Upper lobe of left lung (tissue), 4 donors: ENCODE measurements around the gene TRIM14.

Source experiments
- CTCF ChIP-seq, 6 experiments: fragments of 450-650 bp in 4 of 6; fragments of 200-600 bp in 2 of 6; sonication (generic) in 2 of 6; IDR thresholded peaks; one replicate each; pipeline ENCODE4 v1.5.1; 2016 to 2019; ENCODE audit warnings: antibody characterized with exemption in 6 of 6
- POLR2A ChIP-seq, 4 donors: fragments of 450-650 bp; IDR thresholded peaks; one replicate each; pipeline ENCODE4 v1.5.1; 2016 to 2017; ENCODE audit warnings: antibody characterized with exemption in 4 of 4, mild to moderate bottlenecking in 2 of 4

GRCh38 chr9:98045234-98046179 lies 73.5 kb downstream of the TRIM14 start:
- TF ChIP-seq CTCF (IDR thresholded peaks at IDR 0.05): no peak
- TF ChIP-seq POLR2A (IDR thresholded peaks at IDR 0.05): no peak
